Trophoblast cell (in vitro differentiated cells and primary cell): Measurements from ENCODE around the gene GNG12.

Source experiments
- DNase-seq, 2 donors: peaks; one replicate each; pipeline ENCODE4 v3.0.0-alpha.2; 2016
- H2AFZ ChIP-seq: 2 replicates; pipeline ENCODE4 v1.6.1; 2013; ENCODE audit warnings: low read length, moderate library complexity, mild to moderate bottlenecking; ENCODE audit not compliant: insufficient read depth, poor library complexity
- H2AK5ac ChIP-seq: 2 replicates; pipeline ENCODE4 v1.6.1; 2013; ENCODE audit warnings: mild to moderate bottlenecking, low read length
- H2BK120ac ChIP-seq: 2 replicates; pipeline ENCODE4 v1.6.1; 2013; ENCODE audit warnings: low read length, mild to moderate bottlenecking, moderate library complexity; ENCODE audit not compliant: insufficient read depth, poor library complexity
- H2BK12ac ChIP-seq: 2 replicates; pipeline ENCODE4 v1.6.1; 2013; ENCODE audit warnings: mild to moderate bottlenecking, low read length, moderate library complexity
- H2BK5ac ChIP-seq: 2 replicates; pipeline ENCODE4 v1.6.1; 2013; ENCODE audit warnings: low read length, low read depth, moderate library complexity, mild to moderate bottlenecking; ENCODE audit not compliant: poor library complexity
- H3K14ac ChIP-seq: 2 replicates; pipeline ENCODE4 v1.6.1; 2013; ENCODE audit warnings: mild to moderate bottlenecking, low read length
- H3K18ac ChIP-seq: 2 replicates; pipeline ENCODE4 v1.6.1; 2013; ENCODE audit warnings: mild to moderate bottlenecking, low read length
- H3K23ac ChIP-seq: 2 replicates; pipeline ENCODE4 v1.6.1; 2013; ENCODE audit warnings: low read length
- H3K27ac ChIP-seq: 2 replicates; pipeline ENCODE4 v1.5.1; 2013; ENCODE audit warnings: low read depth, mild to moderate bottlenecking, inconsistent platforms, low read length, moderate library complexity
- H3K27me3 ChIP-seq: 2 replicates; pipeline ENCODE4 v1.6.1; 2013; ENCODE audit warnings: inconsistent platforms, mild to moderate bottlenecking, low read length, moderate library complexity; ENCODE audit not compliant: insufficient read depth
- H3K36me3 ChIP-seq, 2 experiments: 1 replicate in 1 of 2; 2 replicates in 1 of 2; pipeline ENCODE4 v1.6.1; 2013; ENCODE audit warnings: low read length in 2 of 2, mild to moderate bottlenecking in 2 of 2, moderate library complexity in 1 of 2; ENCODE audit not compliant: insufficient read depth in 2 of 2, control insufficient read depth in 1 of 2
- H3K4ac ChIP-seq: 2 replicates; pipeline ENCODE4 v1.6.1; 2013; ENCODE audit warnings: low read depth, mild to moderate bottlenecking, low read length, moderate library complexity
- H3K4me1 ChIP-seq, 2 experiments: 1 replicate in 1 of 2; 2 replicates in 1 of 2; pipeline ENCODE4 v1.6.1; 2013; ENCODE audit warnings: low read length in 2 of 2, mild to moderate bottlenecking in 2 of 2, moderate library complexity in 1 of 2; ENCODE audit not compliant: insufficient read depth in 2 of 2, control insufficient read depth in 1 of 2
- H3K4me2 ChIP-seq: 2 replicates; pipeline ENCODE4 v1.6.1; 2013; ENCODE audit warnings: inconsistent platforms, mild to moderate bottlenecking, low read length, moderate library complexity
- H3K4me3 ChIP-seq: 2 replicates; pipeline ENCODE4 v1.5.1; 2013; ENCODE audit warnings: mild to moderate bottlenecking, low read depth, low read length, inconsistent platforms
- H3K79me1 ChIP-seq: one replicate; pipeline ENCODE4 v1.6.1; 2013; ENCODE audit warnings: low read length
- H3K79me2 ChIP-seq: 2 replicates; pipeline ENCODE4 v1.6.1; 2013; ENCODE audit warnings: low read length, mild to moderate bottlenecking; ENCODE audit not compliant: control insufficient read depth, insufficient read depth, poor library complexity
- H3K9ac ChIP-seq: 2 replicates; pipeline ENCODE4 v1.6.1; 2013; ENCODE audit warnings: mild to moderate bottlenecking, low read length
- H3K9me3 ChIP-seq: 2 replicates; pipeline ENCODE4 v1.6.1; 2013; ENCODE audit warnings: low read depth, mild to moderate bottlenecking, control low read depth, inconsistent platforms, low read length; ENCODE audit not compliant: insufficient read depth
- H4K12ac ChIP-seq: 2 replicates; pipeline ENCODE4 v1.6.1; 2013; ENCODE audit warnings: low read depth, mild to moderate bottlenecking, low read length, moderate library complexity
- H4K8ac ChIP-seq: 2 replicates; pipeline ENCODE4 v1.6.1; 2013; ENCODE audit warnings: low read depth, mild to moderate bottlenecking, low read length, moderate library complexity
- H4K91ac ChIP-seq: one replicate; pipeline ENCODE4 v1.6.1; 2013; ENCODE audit warnings: low read depth, mild to moderate bottlenecking, low read length, moderate library complexity
- whole genome bisulfite sequencing: extraction: QIAGEN DNeasy Blood & Tissue Kit; methylation state at CpG from one replicate; pipeline ENCODE4 v1.1.7; 2013; ENCODE audit warnings: missing lambda C conversion rate; ENCODE audit not compliant: insufficient read length, insufficient coverage; ENCODE audit errors: extremely low coverage; 5-methylcytosine and 5-hydroxymethylcytosine counted together

Gene GNG12

DNA sequence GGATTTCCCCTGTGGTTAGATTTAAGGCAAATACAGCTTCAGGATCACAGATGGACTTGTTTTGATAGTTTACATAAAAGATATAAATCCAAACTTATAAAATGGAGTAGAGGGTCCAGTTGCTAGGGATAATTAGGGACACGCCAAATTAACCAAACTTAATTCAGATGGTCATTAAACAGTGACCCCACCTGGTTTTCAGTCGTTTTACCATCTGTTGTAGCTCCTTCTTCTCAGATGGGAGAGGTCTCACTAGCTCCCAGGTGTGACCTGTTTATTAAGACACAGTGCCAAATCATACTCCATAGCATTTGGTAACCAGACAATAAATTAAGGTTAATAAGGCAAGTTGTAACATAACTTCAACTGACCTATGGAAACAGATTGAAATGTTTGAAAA, 156.3 kb downstream of the GNG12 start:
- Histone ChIP-seq H3K79me2 (no peaks in the 10 kb centered on the region), H3K4ac (no peak overlapping the region), H3K27ac (no peak overlapping the region), H3K4me3 (no peak overlapping the region), H3K27me3 (no peaks in the 10 kb centered on the region), H3K9ac (no peak overlapping the region), H3K79me1 (peaks cover 3% of the 10 kb centered on the region), H2BK120ac (no peak overlapping the region), H3K4me2 (no peak overlapping the region), H4K12ac (no peak overlapping the region), H2AK5ac (no peak overlapping the region), H3K14ac (no peak overlapping the region), H2AFZ (no peak overlapping the region), H4K8ac (no peak overlapping the region), H2BK5ac (no peak overlapping the region), H3K9me3 (no peaks in the 10 kb centered on the region), H4K91ac (no peak overlapping the region), H2BK12ac (no peak overlapping the region), H3K4me1 (peaks cover 0 to 2% of the 10 kb centered on the region in 2 experiments), H3K23ac (no peak overlapping the region), H3K36me3 (no peaks in the 10 kb centered on the region), H3K18ac (no peak overlapping the region)
- WGBS: no CpG with 5 or more reads among the region's 2 CpGs
- DNase-seq: no peak

DNA sequence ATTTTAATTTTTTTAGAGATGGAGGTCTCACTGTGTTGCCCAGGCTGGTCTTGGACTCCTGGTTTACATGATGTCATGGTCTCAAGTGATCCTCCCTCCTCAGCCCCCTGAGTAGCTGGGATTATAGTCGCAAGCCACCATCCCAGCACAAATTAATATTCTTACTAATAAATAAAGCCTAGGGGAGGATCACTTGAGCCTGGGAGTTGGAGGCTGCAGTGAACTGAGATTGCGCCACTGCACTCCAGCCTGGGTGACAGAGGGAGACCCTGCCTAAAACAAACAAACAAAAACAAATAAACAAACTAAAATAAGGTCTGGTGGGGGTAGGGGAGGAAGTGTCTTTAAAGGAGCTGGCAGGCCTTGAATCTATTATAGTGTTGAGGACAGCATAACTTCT, 157.0 kb downstream of the GNG12 start:
- Histone ChIP-seq H4K12ac (no peak overlapping the region), H3K23ac (no peak overlapping the region), H3K9ac (no peak overlapping the region), H2AFZ (no peak overlapping the region), H2BK5ac (no peak overlapping the region), H3K9me3 (no peaks in the 10 kb centered on the region), H3K4me3 (no peak overlapping the region), H4K8ac (no peak overlapping the region), H3K79me2 (no peaks in the 10 kb centered on the region), H3K79me1 (peaks cover 3% of the 10 kb centered on the region), H4K91ac (no peak overlapping the region), H2AK5ac (peak overlapping the region; percentile 21), H3K27ac (no peak overlapping the region), H3K14ac (no peak overlapping the region), H2BK120ac (no peak overlapping the region), H3K4me1 (peaks cover 0 to 2% of the 10 kb centered on the region in 2 experiments), H3K27me3 (no peaks in the 10 kb centered on the region), H3K18ac (no peak overlapping the region), H3K4ac (no peak overlapping the region), H2BK12ac (no peak overlapping the region), H3K4me2 (no peak overlapping the region), H3K36me3 (no peaks in the 10 kb centered on the region)
- no peak for DNase-seq
- no CpG with 5 or more reads among the region's 2 CpGs for WGBS

DNA sequence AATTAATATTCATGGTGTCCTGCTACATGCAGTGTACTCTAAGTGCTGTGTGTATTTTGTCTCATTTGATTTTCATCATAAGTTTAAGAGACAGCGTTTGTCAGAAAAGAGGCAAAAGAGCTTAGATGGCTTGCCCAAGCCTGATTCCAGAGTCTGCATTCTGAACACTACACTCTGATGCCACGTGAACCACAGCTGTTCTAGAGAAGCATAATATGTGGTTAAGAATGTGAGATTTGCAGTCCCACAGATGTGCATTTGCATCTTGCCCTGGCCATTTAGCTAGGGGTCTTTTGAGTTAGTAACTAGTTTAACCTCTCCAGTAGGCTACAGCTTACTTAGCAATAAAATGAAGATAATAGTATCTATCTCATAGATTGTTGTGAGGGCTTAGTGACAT, 157.5 kb downstream of the GNG12 start:
- Histone ChIP-seq H2AFZ (no peak overlapping the region), H3K36me3 (no peaks in the 10 kb centered on the region), H2BK12ac (no peak overlapping the region), H2AK5ac (no peak overlapping the region), H4K12ac (no peak overlapping the region), H3K27ac (no peak overlapping the region), H3K9me3 (no peaks in the 10 kb centered on the region), H3K79me1 (no peaks in the 10 kb centered on the region), H3K27me3 (no peaks in the 10 kb centered on the region), H3K4ac (no peak overlapping the region), H3K14ac (no peak overlapping the region), H4K8ac (no peak overlapping the region), H2BK5ac (no peak overlapping the region), H3K4me2 (no peak overlapping the region), H2BK120ac (no peak overlapping the region), H3K4me3 (no peak overlapping the region), H4K91ac (no peak overlapping the region), H3K23ac (no peak overlapping the region), H3K9ac (no peak overlapping the region), H3K4me1 (peaks cover 0 to 2% of the 10 kb centered on the region in 2 experiments), H3K79me2 (no peaks in the 10 kb centered on the region), H3K18ac (no peak overlapping the region)
- no CpG with 5 or more reads among the region's 2 CpGs for WGBS
- no peak for DNase-seq

DNA sequence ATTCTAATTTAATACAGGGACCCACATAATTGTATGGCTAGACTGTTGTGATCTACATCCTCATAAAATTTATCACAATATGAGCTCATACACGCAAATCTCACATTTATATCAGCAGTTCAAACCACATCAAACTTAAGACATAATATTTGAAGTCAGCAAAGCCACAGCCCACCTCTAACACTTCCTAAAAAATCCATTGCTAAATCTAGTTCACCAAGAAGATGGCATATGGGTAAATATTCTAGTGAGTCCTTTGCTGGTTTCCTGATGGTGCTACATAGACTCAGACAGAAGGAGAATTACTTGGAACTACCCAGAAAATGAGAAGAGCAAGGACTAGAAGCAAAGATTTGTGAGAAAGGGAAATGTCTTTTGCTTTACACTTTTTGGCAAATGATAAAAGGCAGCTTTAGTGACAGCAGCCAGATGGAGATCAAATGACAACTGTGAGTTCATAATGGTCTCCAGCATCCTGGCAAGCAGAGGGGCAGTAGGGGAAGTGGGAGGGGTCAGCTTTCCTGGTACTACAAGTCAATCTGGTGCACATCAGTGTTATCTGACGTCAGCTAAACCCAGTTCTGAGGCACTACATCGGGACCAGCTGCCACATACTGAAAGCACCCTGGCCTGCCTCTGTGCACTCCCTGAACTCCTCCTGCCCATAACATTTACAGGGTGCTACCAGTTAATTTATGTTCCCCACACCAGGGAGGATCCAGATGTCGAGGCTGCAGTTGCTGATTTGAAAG, 158.8 kb downstream of the GNG12 start:
- no peak overlapping the region for H3K4me3 ChIP-seq
- no peak overlapping the region for H3K18ac ChIP-seq
- no peak overlapping the region for H3K4me2 ChIP-seq
- H3K27ac ChIP-seq: no peak overlapping the region
- no peak overlapping the region for H3K4ac ChIP-seq
- no peak overlapping the region for H3K14ac ChIP-seq
- H4K91ac ChIP-seq: no peak overlapping the region
- DNase-seq: no peak
- no peaks in the 10 kb centered on the region for H3K9me3 ChIP-seq
- WGBS: no CpG with 5 or more reads among the region's 4 CpGs
- no peaks in the 10 kb centered on the region for H3K79me1 ChIP-seq
- no peak overlapping the region for H3K23ac ChIP-seq
- H2AFZ ChIP-seq: no peak overlapping the region
- no peak overlapping the region for H2BK12ac ChIP-seq
- no peak overlapping the region for H2AK5ac ChIP-seq
- no peaks in the 10 kb centered on the region for H3K27me3 ChIP-seq
- H4K12ac ChIP-seq: no peak overlapping the region
- no peak overlapping the region for H4K8ac ChIP-seq
- no peaks in the 10 kb centered on the region for H3K79me2 ChIP-seq
- H3K4me1 ChIP-seq: no peaks in the 10 kb centered on the region
- H3K9ac ChIP-seq: no peak overlapping the region
- H3K36me3 ChIP-seq: no peaks in the 10 kb centered on the region
- no peak overlapping the region for H2BK5ac ChIP-seq
- no peak overlapping the region for H2BK120ac ChIP-seq
